ENCODE measurements around the gene GNB2.

Gene GNB2

DNA sequence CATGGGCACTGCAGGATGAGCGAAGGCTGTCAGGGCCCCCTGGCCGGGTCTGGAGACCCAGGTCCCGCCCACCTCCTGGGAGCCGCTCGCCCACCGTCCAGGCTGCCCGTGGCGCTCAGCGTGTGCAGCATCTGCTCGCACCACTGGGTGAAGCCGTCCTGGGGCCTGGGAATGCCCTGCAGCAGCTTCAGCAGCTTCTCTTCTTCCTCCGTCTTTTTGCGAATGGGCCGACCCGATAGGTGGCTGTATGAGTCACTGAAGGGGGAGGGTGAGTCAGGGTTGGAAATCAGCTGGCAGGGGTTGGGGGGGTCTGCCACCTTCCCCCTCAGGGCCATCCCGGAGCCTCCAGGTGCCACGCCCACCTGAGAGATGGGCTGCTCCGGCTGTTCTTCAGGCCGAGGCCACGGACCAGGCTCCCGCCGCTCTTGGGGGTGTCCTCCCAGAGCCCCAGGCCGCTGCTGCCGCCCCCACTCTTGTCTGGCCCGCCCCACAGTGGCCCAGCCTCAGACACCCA is 8.7 kb downstream of the GNB2 start:
- no peak for DNase-seq

- no peak for DNase-seq
These were observed 9.6 kb downstream of the GNB2 start for GRCh38 chr7:100682991-100683658.

DNA sequence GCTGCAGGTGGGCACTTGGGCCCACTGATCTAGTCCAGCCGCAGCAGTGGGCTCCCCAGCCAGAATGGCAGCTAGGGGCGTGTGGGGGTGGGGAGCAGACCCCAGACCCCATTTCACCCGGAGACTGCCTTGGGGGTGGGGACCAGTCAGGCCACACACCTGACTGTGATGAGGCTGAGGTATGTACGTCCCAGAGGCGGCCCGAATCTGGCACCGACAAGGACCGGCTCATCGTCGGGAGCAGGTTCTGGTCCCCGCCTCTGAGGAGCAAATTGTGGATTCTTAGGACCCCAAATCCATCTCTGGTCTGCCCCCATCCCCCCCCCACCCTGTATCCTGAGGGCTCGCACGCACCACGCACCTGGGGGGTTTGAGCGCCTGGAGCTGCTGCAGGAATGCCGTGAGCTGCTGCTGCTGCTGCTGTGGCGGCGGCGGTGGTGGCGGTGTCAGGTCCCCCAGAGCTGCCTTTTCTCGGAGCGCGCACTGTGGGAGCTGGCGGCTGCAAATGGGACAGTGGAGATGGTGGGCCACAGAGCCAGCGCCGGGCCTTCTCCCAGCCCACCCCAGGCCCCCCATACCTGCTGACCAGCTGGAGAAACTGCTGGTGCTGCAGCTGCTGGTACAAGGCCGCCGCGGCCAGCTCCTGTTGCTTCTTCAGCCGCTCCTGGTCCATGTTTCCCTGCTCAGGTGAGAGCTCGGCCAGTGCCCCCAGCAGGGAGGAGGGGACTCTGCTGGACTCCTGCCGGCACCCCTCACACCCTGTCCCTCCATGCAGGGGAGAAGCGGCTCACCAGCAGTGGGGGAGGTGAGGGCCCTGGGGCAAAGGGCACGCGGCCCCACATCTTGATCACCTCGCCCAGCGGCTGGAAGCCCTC is 10.4 kb downstream of the GNB2 start:
- DNase-seq = no peak

DNA sequence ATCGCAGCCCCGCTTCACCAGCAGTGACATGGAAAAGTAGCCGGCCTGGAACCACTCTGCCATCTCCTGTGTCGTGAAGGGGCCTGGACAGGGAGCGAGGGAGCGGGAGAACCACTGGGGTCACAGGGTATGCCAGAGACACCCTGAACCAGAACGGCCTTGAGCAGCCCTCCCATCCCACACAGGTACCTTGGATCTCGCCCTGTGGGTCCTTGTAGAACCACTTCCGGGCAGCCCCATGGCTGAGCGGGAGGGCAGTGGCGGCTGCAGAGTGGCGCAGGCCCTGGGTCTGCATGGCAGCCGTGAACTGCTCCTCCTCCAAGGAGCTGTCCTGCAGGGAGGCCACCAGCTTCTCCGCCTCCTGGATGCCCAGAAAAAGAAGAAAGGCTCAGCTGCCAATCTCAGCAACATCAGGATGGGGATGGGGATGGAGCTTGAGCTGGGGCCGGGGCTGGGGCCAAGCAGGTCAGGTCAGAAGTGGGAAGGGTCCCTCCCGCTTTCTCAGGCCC is 11.0 kb downstream of the GNB2 start:
- DNase-seq = no peak

DNA sequence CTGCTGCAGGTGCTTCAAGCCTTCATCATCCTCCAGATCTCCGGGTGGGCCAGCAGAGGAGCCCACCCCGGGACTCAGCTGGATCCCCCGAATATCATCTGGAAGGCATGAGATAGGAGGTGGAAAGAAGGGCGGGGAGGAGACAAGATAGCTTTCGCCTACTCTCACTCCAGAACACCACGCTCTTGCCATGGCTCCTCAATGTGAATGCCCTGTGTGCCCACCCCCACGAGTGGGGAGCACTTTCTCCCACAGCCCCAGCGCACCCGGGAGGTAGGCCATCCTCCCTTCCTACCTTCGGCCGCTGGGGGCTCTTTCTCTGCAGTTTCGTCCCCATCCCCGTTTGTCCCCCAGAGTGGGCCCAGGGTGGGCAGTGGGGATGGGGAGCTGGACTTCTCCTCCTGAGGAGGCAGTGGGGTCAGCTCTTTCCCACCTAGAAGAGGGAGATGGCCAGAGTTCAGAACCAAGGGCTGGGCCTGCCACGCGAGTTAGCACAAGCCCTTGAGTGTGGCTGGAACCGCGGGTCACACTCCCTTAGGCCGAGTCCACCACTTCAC is 11.6 kb downstream of the GNB2 start:
- DNase-seq = no peak

GRCh38 chr7:100685631-100686145 is 12.1 kb downstream of the GNB2 start:
- DNase-seq = no peak

GRCh38 chr7:100686201-100686821 is 12.8 kb downstream of the GNB2 start:
- DNase-seq = no peak

- DNase-seq = no peak
These were observed 13.3 kb downstream of the GNB2 start for GRCh38 chr7:100686822-100687211.

GRCh38 chr7:100687261-100687660 is 13.7 kb downstream of the GNB2 start:
- no peak for DNase-seq

DNA sequence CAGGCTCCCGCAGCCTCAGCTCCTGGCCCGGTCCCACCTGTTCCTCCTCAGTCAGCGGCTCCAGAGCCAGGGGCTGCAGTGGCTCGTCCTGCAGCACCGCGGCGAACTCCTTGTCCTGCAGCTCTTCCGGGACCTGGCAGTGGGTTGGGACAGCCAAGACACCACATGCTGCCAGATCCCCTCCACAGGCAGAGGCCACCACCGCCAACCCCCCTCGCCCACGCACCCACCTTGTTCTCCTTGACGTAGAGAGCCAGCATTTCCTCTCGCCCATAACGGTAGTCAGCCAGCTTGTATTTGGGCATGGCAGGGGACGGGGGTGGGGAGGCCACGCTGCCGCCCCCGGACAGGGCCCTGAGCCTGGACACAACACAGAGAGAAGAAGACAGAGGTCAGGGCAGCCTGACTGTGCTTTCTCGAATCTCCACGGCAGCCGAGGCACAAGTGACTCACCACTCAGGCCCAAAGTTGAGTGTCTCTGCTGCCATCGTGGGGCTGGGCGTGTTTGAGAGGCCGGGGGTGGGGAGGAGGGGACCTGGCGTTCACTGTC is 14.3 kb downstream of the GNB2 start:
- DNase-seq = no peak

DNA sequence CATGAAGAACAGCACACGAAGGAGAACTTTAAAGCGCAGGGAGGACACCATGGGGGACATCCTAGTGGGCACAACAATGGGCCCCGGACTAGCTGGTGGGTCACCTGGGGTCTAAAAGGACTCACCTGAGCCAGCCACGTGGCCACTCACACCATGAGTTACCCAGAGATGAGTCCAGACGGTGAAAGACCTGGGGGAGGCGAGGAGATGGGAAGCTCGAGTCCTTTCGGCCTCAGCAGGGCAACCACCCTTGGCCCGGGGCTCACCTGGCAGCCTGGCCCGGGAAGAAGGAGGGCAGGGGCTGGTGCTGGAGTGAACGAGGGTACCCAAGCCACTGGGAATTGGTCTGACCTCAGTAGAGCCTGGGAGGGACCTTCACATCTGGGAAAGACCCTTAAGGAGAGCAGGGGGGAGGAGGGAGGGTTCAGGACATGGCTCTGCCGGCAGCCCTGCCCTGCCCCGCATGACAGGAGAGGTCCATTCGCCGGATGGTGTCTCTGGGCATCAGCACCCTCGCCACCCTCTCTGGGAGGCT is 14.9 kb downstream of the GNB2 start:
- no peak for DNase-seq

- no peak for DNase-seq
These were observed 15.9 kb downstream of the GNB2 start for GRCh38 chr7:100689230-100690135.

GRCh38 chr7:100691676-100692577 is 18.4 kb downstream of the GNB2 start:
- peak; percentile 73 for DNase-seq

DNA sequence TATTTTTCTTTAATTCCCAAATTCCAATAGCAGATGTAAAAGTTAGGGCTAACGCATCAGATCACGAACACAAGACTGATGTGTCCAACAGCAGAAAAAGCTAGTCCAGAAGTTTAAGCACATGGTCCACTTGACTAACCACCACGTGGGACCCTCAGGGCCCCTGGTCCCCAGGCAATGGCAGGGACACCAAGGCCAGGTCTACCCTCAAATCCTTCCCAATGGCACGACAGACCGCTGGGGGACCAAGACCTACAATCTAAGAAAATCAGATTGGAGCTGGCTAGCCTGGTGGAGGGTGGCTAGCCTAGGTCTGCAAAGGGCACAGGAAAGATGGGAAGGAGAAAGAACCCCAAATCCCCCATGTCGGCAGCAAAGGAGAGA is 19.0 kb downstream of the GNB2 start:
- DNase-seq = no peak

- no peak for DNase-seq
These were observed 20.0 kb downstream of the GNB2 start for GRCh38 chr7:100693312-100694097.

- peak; percentile 67 for DNase-seq
These were observed 20.7 kb downstream of the GNB2 start, which contains the start of gene GIGYF1 for GRCh38 chr7:100694098-100694745. Gene GIGYF1, minus strand, starts transcription at chr7:100694250. Its CDS starts 6,012 bp downstream, at chr7:100688238.

GRCh38 chr7:100696123-100696521 is 22.6 kb downstream of the GNB2 start:
- no peak for DNase-seq

GRCh38 chr7:100699018-100699417 is 25.5 kb downstream of the GNB2 start:
- no peak for DNase-seq
